Sigmoid colon (tissue), 7 donors: ENCODE results near the gene C11orf86. TPM values are rescaled to one million over a fixed set of nuclear protein-coding genes. Genes with fewer than 3 reads are reported as not detected.

Experiments used
- DNase-seq: peaks from one replicate; pipeline ENCODE4 v3.0.0-alpha.2; 2019
- H3K27ac ChIP-seq, 4 donors: fragments of 200-600 bp; sonication (generic); one replicate each; pipeline ENCODE4 v1.5.1; 2016 to 2019; ENCODE audit warnings: mild to moderate bottlenecking in 1 of 4
- H3K27me3 ChIP-seq, 3 donors: fragments of 200-600 bp; sonication (generic); one replicate each; pipeline ENCODE4 v1.5.1; 2019; ENCODE audit warnings: mild to moderate bottlenecking in 1 of 3
- H3K36me3 ChIP-seq, 4 donors: fragments of 200-600 bp; sonication (generic); one replicate each; pipeline ENCODE4 v1.5.1; 2016 to 2019
- H3K4me1 ChIP-seq, 4 donors: fragments of 200-600 bp; sonication (generic); one replicate each; pipeline ENCODE4 v1.5.1; 2017 to 2019
- H3K4me3 ChIP-seq, 4 donors: fragments of 200-600 bp; sonication (generic); one replicate each; pipeline ENCODE4 v1.5.1; 2017 to 2019; ENCODE audit warnings: mild to moderate bottlenecking in 2 of 4, moderate library complexity in 1 of 4
- H3K9me3 ChIP-seq, 4 donors: fragments of 200-600 bp in 3 of 4; sonication (generic) in 3 of 4; one replicate each; pipeline versions ENCODE4 v1.5.1 to v1.6.1; 2013 to 2019
- CTCF ChIP-seq, 4 experiments: fragments of 450-650 bp in 3 of 4; fragments of 200-600 bp in 1 of 4; IDR thresholded peaks; one replicate each; pipeline ENCODE4 v1.5.1; 2016 to 2019; ENCODE audit warnings: antibody characterized with exemption in 4 of 4, mild to moderate bottlenecking in 3 of 4, moderate library complexity in 2 of 4
- EP300 ChIP-seq, 4 donors: sonication (generic); formaldehyde crosslinking; IDR thresholded peaks; one replicate each; pipeline ENCODE4 v1.6.1; 2017; ENCODE audit warnings: antibody characterized with exemption in 4 of 4
- POLR2A ChIP-seq, 2 donors: fragments of 450-650 bp; IDR thresholded peaks; one replicate each; pipeline ENCODE4 v1.6.1; 2016; ENCODE audit warnings: antibody characterized with exemption in 2 of 2, mild to moderate bottlenecking in 2 of 2, moderate library complexity in 2 of 2
- POLR2AphosphoS5 ChIP-seq, 4 donors: sonication (generic); formaldehyde crosslinking; IDR thresholded peaks; one replicate each; pipeline ENCODE4 v1.6.1; 2017; ENCODE audit warnings: antibody characterized with exemption in 4 of 4
- WGBS, 2 donors: extraction: QIAGEN DNeasy Blood & Tissue Kit; methylation state at CpG; one replicate each; pipeline ENCODE4 v1.1.7; 2013; 5-methylcytosine and 5-hydroxymethylcytosine counted together
- intact Hi-C: fragments of 100-400 bp; cut with DNase I; formaldehyde crosslinking; loops from one replicate; pipeline ENCODE4 v1.15.1; 2023
- polyA plus RNA-seq, 3 donors: library from polyadenylated mRNA; stranded (reverse); fragments of 200-250 nt; gene quantifications; one replicate each; pipeline ENCODE4 v1.2.3, GENCODE V29; 2013
- total RNA-seq, 4 donors: library from RNA; depleted of rRNA; stranded (reverse); fragments of >200 nt; gene quantifications; one replicate each; pipeline ENCODE4 v1.1.0, GENCODE V29; 2016
- donor health status: healthy with polysubstance abuse.
- donor health status: Bipolar disorder and iron deficiency.
- donor health status: healthy.

The C11orf86 gene
- total and polyA plus RNA-seq, 7 donors: 61.0 to 297 (median 132) TPM; not detected in 4

DNA sequence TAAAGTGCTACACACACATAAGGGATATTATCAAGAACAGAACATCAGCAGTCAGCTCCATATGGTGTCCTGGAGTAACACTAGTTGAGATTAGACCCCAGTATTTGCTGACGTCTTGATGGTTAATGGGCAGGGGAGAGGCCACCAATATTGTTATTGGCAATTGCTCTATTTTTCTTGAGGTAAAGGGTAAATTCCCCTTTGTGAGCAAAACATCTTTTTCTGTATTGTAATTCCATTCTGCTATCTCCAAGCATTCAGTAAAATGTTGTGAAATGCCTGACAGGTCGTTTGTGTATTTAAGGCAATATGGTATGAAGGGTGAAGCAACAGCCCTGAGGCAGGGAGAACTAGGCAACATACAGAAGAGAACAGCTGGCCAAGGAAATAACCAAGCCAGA lies 38.8 kb upstream of the C11orf86 start:
- Histone ChIP-seq H3K4me1 (no peaks in the 10 kb centered on the region), H3K27me3 (no peaks in the 10 kb centered on the region), H3K4me3 (no peak overlapping the region), H3K36me3 (no peaks in the 10 kb centered on the region), H3K27ac (no peak overlapping the region), H3K9me3 (no peaks in the 10 kb centered on the region)
- 67 to 82% methylated on average over 2 of the region's 2 CpGs for WGBS, 2 donors
- intact Hi-C loops: no loop called here
- TF ChIP-seq POLR2AphosphoS5 (IDR thresholded peaks at IDR 0.05) (no peak), CTCF (IDR thresholded peaks at IDR 0.05) (no peak), POLR2A (IDR thresholded peaks at IDR 0.05) (no peak)
- no peak for DNase-seq

- WGBS, 2 donors: 98% methylated on average over 1 of the region's 1 CpG
- DNase-seq: no peak
- intact Hi-C loops: no loop called here
- H3K27ac ChIP-seq: no peak overlapping the region
- TF ChIP-seq POLR2AphosphoS5 (IDR thresholded peaks at IDR 0.05): no peak
- no peak for TF ChIP-seq POLR2A (IDR thresholded peaks at IDR 0.05)
- no peak for TF ChIP-seq CTCF (IDR thresholded peaks at IDR 0.05)
- no peak for TF ChIP-seq EP300 (IDR thresholded peaks at IDR 0.05)
- H3K27me3 ChIP-seq: no peaks in the 10 kb centered on the region
- no peak overlapping the region for H3K4me3 ChIP-seq
- H3K4me1 ChIP-seq: no peaks in the 10 kb centered on the region
- H3K9me3 ChIP-seq: no peaks in the 10 kb centered on the region
- H3K36me3 ChIP-seq: no peaks in the 10 kb centered on the region
Measured at GRCh38 chr11:66937193-66937733, 37.8 kb upstream of the C11orf86 start.

DNA sequence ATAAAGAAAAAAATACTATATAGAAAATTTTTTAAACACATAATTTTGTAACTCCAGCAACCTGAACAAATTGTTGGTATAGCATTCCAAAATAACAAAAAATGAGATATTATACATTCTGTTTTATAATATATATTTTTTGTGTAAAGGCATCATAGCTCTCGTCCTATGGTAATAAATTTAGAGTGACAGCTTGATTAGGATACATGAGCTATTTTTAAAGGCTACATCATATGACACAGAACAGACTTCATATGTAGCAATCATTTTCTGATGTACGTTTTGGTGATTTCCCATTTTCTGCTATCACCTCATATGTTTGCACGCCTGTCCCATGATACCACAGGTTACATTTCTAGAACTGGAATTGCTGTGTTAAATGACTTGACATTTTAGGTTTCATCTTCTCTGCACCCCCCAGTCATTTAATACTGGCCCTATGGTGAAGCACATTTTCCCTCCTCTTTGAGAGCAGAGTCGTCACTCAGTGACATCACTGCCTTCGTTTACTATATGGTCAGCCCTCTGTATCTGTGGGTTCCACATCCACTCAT lies 36.4 kb upstream of the C11orf86 start:
- Histone ChIP-seq H3K36me3 (no peaks in the 10 kb centered on the region), H3K9me3 (no peaks in the 10 kb centered on the region), H3K27ac (no peak overlapping the region), H3K4me1 (no peaks in the 10 kb centered on the region), H3K27me3 (no peaks in the 10 kb centered on the region), H3K4me3 (no peak overlapping the region)
- no peak for TF ChIP-seq POLR2AphosphoS5 (IDR thresholded peaks at IDR 0.05)
- no peak for TF ChIP-seq EP300 (IDR thresholded peaks at IDR 0.05)
- TF ChIP-seq CTCF (IDR thresholded peaks at IDR 0.05): no peak
- no peak for TF ChIP-seq POLR2A (IDR thresholded peaks at IDR 0.05)
- intact Hi-C loops: no loop called here
- DNase-seq: no peak
- WGBS, 2 donors: 88 to 94% methylated on average over 5 of the region's 5 CpGs

- H3K27ac ChIP-seq: no peak overlapping the region
- H3K4me1 ChIP-seq: no peaks in the 10 kb centered on the region
- WGBS, 2 donors: 32 to 62% methylated on average over 8 of the region's 8 CpGs
- no peak overlapping the region for H3K4me3 ChIP-seq
- intact Hi-C loops: no loop called here
- TF ChIP-seq EP300 (IDR thresholded peaks at IDR 0.05) (no peak), CTCF (IDR thresholded peaks at IDR 0.05) (no peak), POLR2AphosphoS5 (IDR thresholded peaks at IDR 0.05) (no peak), POLR2A (IDR thresholded peaks at IDR 0.05) (no peak)
- peaks cover 0 to 4% (median 0%) of the 10 kb centered on the region in 4 donors for H3K36me3 ChIP-seq
- no peaks in the 10 kb centered on the region for H3K27me3 ChIP-seq
- no peaks in the 10 kb centered on the region for H3K9me3 ChIP-seq
- peak; percentile 67 for DNase-seq
Measured at GRCh38 chr11:66950112-66950535, 25.0 kb upstream of the C11orf86 start.

- 93 to 94% methylated on average over 10 of the region's 10 CpGs for WGBS, 2 donors
- DNase-seq: no peak
- intact Hi-C loops: no loop called here
- Histone ChIP-seq H3K4me1 (no peaks in the 10 kb centered on the region), H3K4me3 (no peak overlapping the region), H3K9me3 (no peaks in the 10 kb centered on the region), H3K27me3 (no peaks in the 10 kb centered on the region), H3K36me3 (peaks cover 0 to 4% (median 0%) of the 10 kb centered on the region in 4 donors), H3K27ac (no peak overlapping the region)
- no peak for TF ChIP-seq POLR2AphosphoS5 (IDR thresholded peaks at IDR 0.05)
- no peak for TF ChIP-seq CTCF (IDR thresholded peaks at IDR 0.05)
- TF ChIP-seq EP300 (IDR thresholded peaks at IDR 0.05): no peak
- TF ChIP-seq POLR2A (IDR thresholded peaks at IDR 0.05): no peak
Measured at GRCh38 chr11:66951135-66951534, 24.0 kb upstream of the C11orf86 start.
